Occipital lobe (tissue), 2 donors: ENCODE results near the gene ASPM. TPM values are rescaled to one million over a fixed set of nuclear protein-coding genes. Genes with fewer than 3 reads are reported as not detected.
"Not testable (repeated sequence)": the region's sequence is repeated elsewhere in the genome, so short reads cannot be mapped to it uniquely, and the experiment has no call there.

Source experiments
- DNase-seq: peaks from one replicate; lab custom pipeline; 2025; lab: John Stamatoyannopoulos, UW
- total RNA-seq: library from RNA; depleted of rRNA; stranded (reverse); fragments of >200 nt; gene quantifications from one replicate; pipeline ENCODE4 v1.2.3, GENCODE V29; 2014

The ASPM gene
- total RNA-seq, 1 donor from 2014 or later, result 8.9 TPM

DNA sequence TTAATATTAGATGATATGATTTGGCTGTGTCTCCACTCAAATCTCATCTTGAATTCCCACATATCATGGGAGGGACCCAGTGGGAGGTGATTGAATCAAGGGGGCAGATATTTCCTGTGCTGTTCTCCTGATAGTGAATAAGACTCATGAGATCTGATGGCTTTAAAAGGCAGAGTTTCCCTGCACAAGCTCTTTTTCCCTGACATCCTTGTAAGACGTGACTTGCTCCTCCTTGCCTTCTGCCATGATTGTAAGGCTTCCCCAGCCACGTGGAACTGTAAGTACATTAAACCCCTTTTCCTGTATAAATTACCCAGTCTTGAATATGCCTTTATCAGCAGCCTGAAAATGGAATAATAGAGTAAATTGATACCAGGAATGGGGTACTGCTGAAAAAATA, 66.1 kb downstream of the ASPM start:
- DNase-seq, result no peak

DNA sequence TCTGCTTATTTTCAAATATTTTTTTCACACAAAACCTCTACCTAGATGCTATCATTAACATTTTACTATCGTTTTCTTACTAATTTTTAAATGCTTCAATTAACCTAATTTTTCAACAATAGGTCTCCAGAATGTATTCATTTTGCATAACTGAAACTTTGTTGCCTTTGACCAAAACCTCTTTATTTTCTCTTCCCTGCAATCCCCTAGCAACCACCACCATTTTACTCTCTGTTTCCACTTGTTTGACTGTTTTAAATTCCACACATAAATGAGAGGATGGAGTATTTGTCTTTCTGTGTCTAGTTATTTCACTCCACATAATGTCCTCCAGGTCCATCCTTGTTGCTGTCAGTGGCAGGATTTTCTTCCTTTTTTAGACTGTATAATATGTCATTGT, 69.9 kb downstream of the ASPM start:
- no peak for DNase-seq

DNA sequence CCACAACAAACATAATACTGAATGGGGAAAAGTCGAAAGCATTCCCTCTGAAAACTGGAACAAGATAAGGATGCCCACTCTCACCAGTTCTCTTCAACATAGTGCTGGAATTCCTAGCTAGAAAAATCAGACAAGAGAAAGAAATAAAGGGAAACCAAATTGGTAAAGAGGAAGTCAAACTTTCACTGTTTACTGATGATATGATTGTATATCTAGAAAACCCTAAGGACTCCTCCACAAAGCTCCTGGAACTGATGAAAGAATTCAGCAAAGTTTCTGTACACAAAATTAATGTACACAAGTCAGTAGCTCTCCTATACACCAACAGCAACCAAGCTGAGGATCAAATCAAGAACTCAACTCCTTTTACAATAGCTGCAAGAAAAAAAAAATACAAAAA, 72.5 kb downstream of the ASPM start:
- no peak for DNase-seq

DNA sequence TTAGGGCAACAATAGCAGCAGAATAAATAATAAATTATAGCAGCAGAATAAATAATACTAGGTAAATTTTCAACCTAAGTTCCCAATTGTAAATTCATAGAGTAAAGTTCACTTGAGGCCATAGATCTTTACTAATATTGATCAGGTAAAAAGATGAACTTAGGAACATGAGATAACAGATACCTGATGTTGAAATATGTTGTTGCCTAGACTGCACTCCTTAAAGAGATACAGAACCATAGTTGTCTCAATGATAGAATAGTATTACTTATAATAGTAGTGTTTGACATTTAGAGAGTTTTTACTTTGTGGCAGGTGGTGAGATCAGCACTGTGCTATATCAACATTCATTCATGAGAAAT, 79.0 kb downstream of the ASPM start:
- DNase-seq, result no peak

DNA sequence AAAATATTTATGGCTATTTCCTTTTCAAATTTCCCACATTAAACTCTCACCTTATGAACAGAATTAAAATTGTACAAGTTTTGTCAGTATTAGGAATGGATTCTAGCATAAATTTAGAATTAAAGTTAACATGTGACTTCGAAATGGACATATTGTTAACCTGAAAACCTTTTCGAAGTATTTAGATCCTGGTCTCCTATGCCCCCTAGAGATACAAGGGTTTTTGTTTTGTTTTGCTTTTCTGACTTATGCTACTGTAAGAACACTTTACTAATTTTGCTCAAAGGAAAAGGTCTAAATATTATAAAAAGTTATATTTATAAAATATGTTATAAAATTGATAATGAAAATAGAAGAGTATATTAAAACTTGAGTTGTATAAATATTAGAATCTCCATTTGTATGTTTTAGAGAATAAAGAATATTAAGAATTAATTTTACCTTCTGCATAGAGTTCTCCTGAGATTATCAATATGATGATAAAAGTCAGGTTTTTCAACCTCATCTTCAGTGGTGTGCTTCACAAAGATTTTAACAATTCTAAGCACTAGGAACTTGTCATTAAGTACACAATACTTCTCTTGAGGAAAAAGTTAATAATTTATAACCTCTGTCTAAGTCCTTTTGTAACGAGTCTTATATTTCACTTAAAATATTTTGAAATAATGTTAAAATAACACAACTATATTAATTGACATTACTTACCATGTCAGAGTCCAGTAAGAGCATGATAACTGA, 79.6 kb downstream of the ASPM start, which contains the start of gene F13B:
TSS of gene F13B (minus strand) at position 542 of the 738 bp plus-strand sequence. CDS start at position 505, 37 bp downstream.
- DNase-seq, result no peak

DNA sequence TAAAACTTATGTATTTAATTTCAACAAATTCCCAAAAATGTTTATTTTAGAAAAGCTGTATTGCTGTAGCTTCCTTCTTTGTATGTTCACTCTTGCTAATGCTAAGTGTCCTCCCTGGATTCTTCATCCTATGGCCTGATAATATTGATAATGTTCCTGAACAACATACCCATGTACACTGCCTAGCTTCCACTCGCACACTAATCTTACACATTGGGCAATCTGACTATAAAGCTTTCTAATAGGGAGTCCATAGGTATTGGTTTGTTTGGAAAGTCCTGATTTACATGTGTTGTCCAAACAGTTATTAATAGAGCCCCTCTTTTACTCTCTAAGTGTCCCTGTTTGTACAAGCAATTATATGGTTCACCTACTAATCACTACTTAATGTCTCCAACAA, 80.2 kb downstream of the ASPM start:
- DNase-seq, result no peak

DNA sequence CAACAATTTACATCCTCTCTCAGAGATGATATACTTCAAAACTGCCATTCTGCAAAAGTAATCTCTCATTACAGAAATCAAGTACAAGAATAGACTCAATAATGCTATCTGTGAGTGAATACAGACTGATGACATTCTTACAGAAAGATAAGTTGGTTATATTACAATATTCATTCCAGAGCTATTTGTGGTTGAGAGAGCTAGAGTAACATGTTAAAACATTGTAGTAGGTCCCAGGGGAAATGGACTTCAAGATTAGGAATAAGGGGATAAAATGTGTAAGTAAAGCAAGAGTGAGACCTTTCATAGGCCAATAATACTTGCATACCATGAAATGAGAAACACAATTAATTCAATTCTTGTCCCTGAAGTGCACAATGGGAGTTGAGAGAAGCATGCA, 80.9 kb downstream of the ASPM start:
- no peak for DNase-seq

DNA sequence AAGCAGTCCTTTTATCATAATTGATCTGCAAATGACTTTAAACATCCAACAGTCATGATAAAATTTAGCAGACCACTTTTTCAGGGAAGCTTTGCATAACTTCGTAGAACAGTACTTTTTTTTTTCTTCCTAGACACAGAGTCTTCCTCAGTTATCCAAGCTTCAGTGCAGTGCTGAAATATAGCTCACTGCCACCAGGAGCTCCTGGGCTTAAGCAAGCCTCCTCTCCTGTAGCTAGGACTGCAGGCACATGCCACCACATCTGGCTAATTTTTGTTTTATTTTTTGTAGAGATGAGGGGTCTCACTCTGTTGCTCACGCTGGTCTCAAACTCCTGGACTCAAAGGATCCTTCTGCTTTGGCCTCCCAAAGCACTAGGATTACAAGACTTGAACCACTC, 83.3 kb downstream of the ASPM start:
- no peak for DNase-seq

DNA sequence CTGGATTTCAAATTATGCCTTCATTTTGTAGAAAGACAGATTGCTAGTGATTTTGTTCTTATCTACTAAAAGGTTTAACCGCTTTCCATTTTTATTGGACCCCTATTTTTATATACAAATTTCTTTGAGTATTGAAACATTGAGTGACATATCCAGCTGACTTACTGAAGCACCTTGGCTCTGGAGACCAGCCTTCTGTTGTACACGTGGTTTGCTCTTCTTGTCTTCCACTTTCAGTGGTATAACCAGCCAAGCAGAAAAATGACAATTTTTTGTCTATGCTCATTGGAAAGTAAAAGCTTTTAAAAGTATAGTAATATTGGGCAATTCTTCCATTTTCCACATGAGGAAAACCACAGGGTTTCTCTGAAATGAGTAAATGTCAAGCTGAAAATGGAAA, 83.8 kb downstream of the ASPM start:
- DNase-seq, result no peak

DNA sequence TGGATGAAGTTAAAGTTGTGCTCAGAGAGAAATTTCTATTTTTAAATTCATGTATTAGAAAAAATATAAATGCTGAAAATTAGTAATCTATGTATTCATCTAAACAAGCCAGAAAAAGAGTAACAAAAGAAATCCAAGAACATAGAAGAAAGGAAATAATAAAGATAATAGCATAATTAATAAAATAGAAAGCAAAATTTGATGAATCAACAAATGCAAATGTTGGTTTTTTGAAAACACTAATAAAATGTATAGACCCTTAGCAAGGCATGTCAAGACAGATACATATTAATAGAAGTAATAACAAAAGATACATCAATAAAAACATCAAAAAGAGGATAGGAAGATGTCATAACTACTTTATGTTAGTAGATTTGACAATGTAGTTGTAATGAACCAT, 97.4 kb downstream of the ASPM start:
- DNase-seq, result no peak

DNA sequence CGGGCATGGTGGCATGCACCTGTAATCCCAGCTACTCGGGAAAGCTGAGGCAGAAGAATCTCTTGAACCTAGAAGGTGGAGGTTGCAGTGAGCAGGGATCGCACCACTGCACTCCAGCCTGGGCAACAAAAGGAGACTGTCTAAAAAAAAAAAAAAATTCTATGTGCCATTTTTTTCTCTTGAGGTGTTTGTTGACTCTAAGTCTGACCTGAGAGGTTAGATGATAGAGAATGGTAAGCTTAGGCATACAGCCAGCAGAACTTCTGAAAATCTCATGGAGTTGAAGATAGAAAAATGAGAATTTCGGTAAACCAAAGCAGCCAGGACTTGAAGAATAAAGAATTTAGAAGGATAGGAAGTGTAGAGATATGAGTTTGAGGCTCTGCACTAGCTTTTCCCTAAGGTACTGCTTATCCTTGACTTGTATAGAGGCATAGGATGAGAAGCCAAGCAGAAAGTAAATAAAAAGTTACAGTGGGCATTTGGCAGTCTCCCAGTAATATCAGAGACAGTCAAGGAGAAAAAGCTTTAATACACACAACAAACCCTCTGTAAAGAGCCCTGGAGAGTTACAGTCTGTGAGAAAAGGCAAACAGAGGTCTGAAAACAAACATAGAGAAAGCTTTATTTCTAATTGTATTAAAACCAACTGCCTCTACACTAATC, 103.7 kb downstream of the ASPM start:
- no peak for DNase-seq

DNA sequence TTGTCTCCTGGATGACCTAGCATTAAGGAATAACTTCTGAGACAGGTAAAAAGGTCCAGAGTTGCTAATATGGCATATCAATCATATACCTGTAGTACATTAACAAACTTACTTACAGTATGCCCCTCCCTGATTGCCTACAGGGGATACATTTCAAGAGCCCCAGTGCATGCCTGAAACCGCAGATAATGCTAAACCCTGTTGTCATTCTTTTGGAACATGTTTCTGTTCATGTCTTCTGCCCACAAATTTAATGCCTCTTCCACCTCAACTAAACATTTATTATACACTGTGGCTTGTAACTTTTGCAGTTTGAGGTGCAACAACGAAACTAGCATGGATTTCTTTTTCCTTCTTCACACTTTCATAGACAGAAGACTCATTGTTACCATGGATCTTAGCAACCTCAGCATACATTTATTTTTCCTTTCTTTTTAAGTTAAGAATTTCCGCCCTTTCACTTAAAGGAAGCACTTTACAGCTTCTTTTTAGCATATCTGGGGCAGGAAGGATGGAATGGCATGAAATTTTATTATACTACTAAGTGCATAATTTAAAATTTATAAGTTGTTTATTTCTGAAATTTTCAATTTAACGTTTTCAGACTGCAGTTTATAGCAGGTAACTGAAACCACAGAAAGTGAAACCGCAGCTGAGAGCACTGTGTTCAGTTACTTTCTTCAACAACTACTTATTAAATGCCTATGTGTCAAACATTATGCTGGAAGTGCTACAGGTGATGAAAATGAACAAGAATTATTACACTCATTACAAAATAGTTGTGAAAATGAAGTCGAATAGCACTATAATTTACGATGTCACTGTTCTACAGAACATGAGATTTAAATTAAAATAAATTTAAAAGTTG, 104.7 kb downstream of the ASPM start:
- DNase-seq, result no peak

DNA sequence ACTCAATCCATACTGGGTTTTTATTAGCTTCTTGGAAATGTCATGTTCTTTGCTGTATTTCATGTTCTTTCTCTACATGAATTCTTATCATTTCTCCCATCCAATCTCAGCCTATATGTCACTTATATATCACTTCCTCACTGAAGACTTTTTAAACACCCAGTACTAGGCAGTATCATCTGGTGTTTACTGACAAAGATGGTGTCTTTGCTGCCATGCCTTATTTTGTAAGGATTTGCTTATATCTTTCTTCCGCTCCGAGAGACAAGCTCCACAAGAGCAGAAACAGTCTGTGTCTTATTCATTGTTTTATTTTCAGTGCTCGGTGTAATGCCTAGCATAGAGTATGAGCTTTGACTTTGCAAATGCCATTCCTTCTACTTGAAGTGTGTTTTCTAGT, 109.6 kb downstream of the ASPM start:
- DNase-seq, result no peak

DNA sequence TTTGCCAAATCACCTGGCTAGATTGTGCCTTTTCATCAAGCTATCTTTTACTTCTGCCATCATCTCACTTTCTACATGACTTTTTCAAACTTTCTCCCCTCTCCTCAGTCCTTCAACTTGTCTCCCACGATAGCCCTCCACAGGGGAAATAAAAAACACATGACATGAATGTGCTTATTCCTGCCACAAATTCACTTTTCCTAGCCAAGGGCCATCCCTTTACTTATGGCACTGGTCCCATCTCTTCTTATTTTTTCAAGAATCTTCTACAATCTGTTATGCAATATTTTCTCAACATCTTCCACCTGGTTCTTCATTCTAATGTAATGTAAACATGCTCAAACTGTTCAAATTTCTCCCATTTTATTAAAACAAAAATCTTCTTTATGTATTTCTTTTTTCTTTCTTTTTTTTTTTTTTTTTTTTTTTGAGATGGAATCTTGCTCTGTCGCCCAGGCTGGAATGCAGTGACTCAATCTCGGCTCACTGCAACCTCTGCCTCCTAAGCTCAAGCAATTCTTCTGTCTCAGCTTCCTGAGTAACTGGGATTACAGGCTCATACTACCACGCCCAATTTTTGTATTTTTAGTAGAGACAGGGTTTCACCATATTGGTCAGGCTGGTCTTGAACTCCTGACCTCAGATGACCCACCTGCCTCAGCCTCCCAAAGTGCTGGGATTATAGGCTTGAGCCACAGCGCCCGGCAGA, 111.7 kb downstream of the ASPM start:
- not testable (repeated sequence) for DNase-seq

Other genes starting within 250 kb of the ASPM start
- gene CFHR2, start 202.9 kb downstream of the ASPM start, total RNA-seq, result not detected
- not detected for gene CFHR5, start 169.1 kb downstream of the ASPM start, total RNA-seq
- gene F13B, start 79.4 kb downstream of the ASPM start, total RNA-seq, result not detected
- 114 TPM for gene ZBTB41, start 54.6 kb upstream of the ASPM start, total RNA-seq
- gene CRB1, start 121.6 kb upstream of the ASPM start, total RNA-seq, result 27.5 TPM